IPS-18c (cell line): Measurements from ENCODE around the gene GJB3.
"Not testable (repeated sequence)": the region's sequence is repeated elsewhere in the genome, so short reads cannot be mapped to it uniquely, and the experiment has no call there.

ENCODE experiments used
- H3K4me3 ChIP-seq: 2 replicates; pipeline ENCODE4 v1.7.0; 2013; ENCODE audit warnings: low read depth, mild to moderate bottlenecking, low read length, moderate library complexity; ENCODE audit not compliant: insufficient read depth
- H3K9me3 ChIP-seq: one replicate; pipeline ENCODE4 v1.6.1; 2013; ENCODE audit warnings: mild to moderate bottlenecking, low read length, moderate library complexity; ENCODE audit not compliant: control insufficient read depth, insufficient read depth

The GJB3 gene

DNA sequence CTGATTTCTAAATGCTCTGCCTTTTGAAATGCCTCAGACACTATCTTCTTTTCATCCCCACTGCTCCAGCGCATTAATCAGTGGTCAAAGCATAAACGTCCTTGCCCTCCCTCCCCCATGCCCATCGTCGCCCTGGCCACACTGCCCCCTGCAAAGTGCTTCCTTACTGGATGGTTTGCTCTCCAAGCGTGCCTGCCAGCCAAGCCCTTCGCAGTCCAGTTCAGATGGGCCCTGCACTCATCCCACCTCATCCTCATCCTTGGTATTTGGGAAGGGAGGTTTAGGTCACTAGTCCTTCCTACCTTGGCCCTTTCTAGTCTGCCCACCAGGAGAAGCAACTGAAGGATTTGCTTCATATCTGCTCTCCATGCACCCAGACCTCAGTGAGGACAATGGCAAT lies 14.9 kb downstream of the GJB3 start:
- H3K4me3 ChIP-seq: no peak overlapping the region
- H3K9me3 ChIP-seq: no peaks in the 10 kb centered on the region

DNA sequence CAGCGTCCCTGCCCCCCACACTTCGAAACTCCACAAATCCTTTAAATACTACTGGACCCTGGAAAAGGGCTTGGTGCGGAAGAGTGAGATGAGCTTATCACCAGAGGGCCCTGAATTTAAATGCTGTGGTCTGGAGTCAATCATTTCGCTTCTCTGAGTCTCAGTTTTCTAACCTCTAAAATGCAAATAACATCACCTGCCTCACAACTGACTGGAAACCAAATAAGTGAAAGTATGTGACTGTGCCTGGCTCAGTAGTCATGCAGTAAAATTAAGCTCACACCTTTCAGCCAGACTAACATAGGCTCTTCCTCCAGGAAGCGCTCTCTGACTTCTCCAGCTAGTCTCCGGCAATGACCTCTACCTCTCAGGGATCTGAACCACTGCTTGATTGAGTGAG lies 16.0 kb downstream of the GJB3 start:
- H3K4me3 ChIP-seq: no peak overlapping the region
- no peaks in the 10 kb centered on the region for H3K9me3 ChIP-seq

DNA sequence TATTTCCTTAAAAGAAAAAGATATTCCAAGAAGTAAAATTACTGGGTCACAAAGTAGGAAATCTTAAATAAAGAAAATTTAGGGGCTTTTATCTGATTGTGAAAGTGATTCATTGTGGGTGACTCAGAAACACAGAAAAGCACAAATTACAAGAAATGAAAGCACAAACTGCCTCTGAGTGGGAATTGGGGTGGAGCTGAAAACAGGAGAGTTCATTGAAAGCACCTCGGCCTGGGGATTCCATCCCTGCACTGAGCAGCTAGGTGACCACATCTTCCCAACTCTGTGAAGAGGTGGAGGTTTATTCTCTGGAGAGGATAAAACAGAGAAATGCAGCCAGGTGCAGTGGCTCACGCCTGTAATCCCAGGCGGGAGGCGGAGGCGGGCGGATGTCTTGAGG lies 19.2 kb downstream of the GJB3 start:
- Histone ChIP-seq H3K9me3 (peaks cover 2% of the 10 kb centered on the region), H3K4me3 (no peak overlapping the region)

DNA sequence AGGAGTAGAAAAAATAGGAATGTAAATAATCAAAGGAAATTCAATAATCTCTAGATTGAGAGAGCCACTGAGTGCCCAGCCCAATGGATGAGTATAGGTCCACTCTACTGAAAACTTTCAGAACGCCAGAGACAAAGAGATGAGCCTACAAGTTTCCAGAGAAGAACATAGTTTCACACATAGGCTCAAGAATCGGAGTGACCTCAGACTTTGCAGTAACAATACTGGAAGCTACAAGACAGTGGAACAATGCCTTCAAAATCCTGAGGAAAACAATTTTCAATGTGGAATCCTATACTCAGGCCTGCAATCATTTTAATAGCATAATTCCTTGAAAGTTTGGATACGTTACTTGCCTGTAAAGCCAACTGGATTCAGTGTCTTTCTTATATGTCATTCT lies 22.8 kb downstream of the GJB3 start:
- H3K9me3 ChIP-seq: peaks cover 2% of the 10 kb centered on the region
- no peak overlapping the region for H3K4me3 ChIP-seq

DNA sequence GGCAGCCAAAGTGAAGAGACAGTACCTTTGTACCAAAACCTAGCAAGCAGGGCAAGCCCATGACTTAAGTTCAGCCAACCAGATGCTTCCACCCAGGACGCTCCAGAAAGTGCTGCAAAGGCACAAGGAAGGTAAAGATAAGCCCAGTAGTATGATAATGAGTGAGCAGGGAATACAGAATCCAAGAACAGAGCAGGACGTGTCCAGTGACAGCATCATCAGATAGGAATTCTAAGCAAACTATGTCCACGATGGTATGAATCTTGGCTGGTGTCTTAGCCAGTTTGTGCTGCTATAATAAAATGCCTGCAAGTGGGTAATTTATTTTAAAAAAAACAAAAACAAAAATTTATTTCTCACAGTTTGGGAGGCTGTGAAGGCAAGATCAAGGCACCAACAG lies 25.4 kb downstream of the GJB3 start:
- Histone ChIP-seq H3K9me3 (peaks cover 2% of the 10 kb centered on the region), H3K4me3 (no peak overlapping the region)

DNA sequence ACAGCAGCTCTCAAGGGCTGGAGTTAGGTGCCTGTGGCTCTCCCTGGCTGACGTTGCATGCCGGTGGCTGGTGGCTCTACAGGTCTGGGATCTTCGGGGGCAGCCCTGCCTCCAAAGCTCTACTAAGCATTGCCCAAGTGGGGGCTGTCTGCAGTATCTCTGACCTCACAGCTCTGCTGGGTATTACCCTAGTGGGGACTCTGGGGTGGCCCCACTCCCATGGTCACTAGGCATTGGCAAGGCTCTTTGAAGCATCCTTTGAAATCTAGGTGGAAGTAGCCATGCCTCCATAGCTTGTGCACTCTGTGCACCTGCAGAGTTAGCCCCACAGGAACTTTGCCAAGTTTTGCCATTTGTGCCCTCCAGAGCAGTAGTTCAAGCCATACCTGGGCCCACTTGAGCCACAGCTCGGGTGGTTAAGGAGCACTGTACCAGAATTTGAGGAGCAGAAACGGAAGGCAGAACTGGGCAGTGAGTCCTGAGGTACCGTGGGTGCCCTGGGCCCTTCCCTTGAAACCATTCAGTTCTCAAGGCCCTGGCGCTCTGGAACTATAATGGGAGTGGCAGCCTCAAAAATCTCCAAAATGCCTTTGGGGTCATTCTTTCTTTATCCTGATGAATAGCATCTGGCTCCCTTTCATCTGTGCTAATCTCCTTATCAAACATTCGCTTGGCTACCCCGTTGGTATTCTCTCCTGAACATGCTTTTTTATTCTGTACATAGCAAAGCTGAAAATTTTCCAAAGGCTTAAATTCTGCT lies 27.2 kb downstream of the GJB3 start:
- Histone ChIP-seq H3K9me3 (peaks cover 2% of the 10 kb centered on the region), H3K4me3 (no peak overlapping the region)

DNA sequence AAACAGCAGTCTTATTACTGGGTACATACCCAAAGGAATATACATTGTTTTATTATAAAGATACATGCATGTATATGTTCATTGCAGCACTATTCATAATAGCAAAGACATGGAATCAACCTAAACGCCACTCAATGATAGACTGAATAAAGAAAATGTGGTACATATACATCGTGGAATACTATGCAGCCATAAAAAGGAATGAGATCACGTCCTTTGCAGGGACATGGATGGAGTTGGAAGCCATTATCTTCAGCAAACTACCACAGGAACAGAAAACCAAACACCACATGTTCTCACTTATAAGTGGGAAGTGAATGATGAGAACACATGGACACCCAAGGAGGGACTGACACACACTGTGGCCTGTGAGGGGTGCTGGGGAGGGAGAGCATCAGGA lies 29.8 kb downstream of the GJB3 start:
- H3K4me3 ChIP-seq, H3K9me3 ChIP-seq: not testable (repeated sequence)

DNA sequence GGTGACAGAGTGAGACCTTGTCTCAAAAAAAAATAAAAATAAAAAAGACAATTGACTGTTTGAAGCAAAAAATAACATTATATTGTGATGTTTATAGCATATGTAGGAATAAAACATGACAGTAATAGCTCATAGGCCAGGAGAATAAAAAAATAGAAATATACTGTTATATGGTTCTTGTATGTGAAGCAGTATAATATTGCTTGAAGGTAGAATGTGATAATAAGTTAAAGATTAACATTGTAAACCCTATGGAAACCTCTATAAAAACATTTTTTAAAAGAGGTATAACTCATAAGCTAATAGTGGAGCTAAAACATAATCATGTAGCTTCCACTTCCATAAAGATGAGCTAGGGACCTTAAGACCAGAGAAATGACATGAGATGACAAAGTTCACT lies 35.3 kb downstream of the GJB3 start:
- Histone ChIP-seq H3K4me3 (no peak overlapping the region), H3K9me3 (no peaks in the 10 kb centered on the region)

DNA sequence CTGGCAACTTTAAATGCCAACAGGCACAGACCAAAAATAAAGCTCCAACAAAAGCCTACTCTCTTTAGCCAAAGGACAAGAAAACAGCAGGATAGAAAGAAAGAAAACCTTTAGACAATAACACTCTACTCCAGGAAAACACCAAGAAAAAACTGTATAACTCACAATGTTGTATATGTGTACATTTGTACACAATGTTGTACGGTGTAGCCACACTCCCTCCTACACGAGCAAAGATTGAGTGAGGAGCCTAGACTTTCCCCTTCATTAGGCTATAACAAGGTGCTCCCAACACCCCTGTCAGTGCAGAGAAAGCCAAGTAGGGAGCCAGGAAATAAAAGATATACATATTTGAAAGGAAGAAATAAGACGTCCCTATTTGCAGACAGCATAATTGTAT lies 35.8 kb downstream of the GJB3 start:
- Histone ChIP-seq H3K9me3 (no peaks in the 10 kb centered on the region), H3K4me3 (no peak overlapping the region)

DNA sequence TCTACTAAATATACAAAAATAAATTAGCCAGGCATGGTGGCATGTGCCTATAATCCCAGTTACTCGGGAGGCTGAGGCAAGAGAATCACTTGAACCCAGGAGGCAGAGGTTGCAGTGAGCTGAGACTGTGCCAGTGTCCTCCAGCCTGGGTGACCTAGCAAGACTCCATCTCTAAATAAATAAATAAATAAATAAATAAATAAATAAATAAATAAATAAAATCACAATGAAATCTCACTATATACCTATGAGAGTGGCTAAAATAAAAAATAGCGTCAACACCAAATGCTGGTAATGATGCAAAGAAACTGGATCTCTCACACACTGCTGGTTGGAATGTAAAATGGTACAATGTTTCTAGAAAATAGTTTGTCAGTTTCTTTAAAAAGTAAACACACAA lies 37.8 kb downstream of the GJB3 start:
- not testable (repeated sequence) for H3K9me3 ChIP-seq, H3K4me3 ChIP-seq

DNA sequence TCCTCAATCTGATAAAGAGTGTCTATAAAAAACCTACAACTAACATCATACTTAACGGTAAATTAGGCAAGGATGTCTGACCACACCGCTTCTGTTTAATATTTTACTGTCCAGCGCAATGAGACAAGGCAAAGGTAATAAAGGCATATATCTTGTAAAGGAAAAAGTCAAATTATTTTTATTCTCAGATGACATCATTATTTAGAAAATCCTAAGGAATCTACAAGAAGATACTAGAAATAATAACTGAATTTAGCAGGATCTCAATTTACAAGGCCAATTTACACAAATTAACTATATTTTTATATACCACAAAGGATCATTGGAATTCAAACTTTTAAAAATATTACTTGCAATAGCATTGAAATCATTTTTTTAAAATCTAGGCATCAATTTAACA lies 41.2 kb downstream of the GJB3 start:
- H3K9me3 ChIP-seq: no peaks in the 10 kb centered on the region
- no peak overlapping the region for H3K4me3 ChIP-seq

DNA sequence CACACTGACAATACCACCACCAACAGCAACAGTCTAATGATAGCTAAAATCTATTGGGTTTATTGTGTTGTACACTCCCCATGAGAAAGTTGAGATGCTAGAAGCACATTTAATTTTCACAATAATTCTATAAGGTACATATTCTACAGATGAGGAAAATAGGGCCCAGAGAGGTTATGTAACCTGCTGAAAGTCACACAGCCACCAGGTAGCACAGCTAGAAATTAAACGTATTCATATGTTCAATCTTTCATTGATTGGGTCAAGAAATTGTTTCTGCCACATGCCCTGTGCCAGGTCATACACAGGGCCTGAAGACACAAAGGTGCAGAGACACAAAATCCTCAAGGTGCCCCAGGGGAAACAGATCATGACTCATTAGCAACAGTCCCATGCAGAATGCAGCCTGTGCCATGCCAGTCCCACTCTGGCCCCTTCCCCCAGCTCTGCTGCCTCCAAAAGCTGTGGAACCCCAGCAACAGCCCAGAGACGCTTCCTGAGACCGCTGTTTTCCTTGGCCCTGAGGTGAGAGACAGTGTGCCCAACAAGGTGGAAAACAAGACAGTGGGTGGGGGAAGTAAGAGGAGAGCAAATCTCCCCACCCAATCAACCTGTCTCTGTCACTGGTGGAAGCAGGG lies 43.9 kb downstream of the GJB3 start:
- no peaks in the 10 kb centered on the region for H3K9me3 ChIP-seq
- H3K4me3 ChIP-seq: no peak overlapping the region

DNA sequence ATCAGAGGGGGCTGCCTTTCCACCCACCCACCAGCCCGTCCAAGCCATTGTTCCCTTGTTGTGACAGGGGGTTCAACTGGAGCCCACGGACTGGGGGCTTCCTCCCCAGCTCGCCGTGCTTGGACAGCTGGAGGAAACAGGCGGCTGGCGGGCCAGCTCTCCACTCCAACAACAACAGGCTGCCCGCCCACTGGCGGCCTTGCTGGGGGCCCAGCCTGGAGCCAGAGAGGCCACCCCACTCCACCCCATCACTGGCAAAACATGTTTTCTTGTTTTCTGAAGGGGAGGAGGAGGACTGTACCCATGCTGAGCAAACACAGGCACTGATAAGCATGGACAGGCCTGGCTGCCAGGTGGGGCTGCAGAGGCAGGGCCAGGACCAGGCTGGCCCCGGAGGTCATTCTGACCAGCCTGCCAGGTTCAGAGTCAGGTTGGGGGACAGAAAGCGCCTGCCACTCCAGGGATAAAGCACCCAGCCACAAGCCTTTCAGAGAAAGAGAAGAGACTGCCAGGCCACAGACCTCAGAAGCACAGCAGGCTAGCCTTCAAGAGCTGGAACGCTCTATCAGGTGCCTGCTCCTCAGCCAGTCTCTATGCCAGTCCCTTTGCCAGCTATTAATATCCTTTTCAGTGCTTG lies 44.6 kb downstream of the GJB3 start:
- no peak overlapping the region for H3K4me3 ChIP-seq
- no peaks in the 10 kb centered on the region for H3K9me3 ChIP-seq

DNA sequence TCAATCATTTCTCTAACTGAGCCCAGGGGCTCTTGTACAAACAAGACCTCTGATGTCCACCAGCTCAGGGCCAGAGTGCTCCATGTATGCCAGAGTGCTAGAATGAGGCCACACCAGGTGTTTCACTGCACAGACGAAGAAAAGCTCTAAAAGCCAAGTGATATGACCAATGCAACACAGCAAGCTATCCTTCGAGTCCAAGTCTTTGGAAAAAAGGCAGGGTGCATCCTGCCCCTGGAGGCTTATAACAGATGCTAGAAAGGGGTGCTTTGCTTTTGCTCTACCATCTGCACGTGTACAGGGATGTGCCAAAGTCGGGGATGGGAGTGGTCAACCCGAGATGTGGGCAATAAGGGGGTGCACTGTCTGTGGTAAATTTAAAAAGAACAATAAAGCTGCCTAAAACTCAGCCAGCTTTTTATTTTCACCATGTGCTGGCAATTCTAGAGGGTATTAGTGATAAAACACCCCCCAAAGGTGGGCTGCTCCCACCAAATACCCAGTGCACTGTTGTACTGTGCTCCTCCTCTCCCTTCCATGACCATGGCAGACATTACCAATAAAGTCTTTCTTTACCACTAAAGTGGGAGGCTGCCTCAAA lies 46.4 kb downstream of the GJB3 start:
- H3K9me3 ChIP-seq: no peaks in the 10 kb centered on the region
- no peak overlapping the region for H3K4me3 ChIP-seq

DNA sequence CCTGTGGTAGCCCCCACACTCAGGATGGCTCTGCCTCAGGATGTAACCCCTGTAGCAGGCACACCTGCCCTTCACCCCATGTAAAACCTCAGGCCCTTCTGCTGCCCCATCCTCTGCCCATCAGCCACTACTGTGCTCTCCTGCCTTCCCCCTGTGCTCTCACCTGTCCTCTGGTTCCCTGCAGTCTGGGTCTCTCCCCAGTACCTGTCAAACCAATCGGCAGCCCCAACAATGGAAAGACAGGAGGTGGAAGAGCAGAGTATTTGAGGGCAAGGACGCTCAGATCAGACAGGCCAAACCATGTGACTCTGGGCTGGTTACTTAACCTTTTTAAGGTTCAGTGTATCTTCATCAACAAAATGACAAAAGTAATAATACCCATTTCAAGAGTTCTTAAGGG lies 47.6 kb downstream of the GJB3 start:
- no peaks in the 10 kb centered on the region for H3K9me3 ChIP-seq

DNA sequence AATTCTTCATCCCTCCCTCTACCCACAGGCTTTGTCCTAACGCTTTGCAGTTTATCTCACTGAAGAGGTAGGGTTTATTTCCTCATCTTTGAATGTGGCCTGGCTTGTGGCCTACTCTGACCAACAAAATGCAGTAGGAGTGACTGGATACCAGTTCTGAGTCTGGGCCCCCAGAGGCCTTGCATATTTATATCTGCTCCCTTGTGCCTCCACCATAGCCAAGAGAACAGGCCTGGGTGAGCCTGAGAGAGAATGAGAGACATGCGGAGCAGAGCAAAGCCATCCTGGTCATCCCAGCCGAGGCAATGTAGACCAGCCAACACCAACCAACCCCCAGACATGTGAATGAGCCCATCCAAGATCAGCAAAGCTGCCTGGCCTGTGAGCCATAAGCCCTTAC lies 48.2 kb downstream of the GJB3 start:
- Histone ChIP-seq H3K4me3 (no peak overlapping the region), H3K9me3 (no peaks in the 10 kb centered on the region)

More for the DNA sequence above, 47.6 kb downstream of the GJB3 start:
- no peak overlapping the region for H3K4me3 ChIP-seq

DNA sequence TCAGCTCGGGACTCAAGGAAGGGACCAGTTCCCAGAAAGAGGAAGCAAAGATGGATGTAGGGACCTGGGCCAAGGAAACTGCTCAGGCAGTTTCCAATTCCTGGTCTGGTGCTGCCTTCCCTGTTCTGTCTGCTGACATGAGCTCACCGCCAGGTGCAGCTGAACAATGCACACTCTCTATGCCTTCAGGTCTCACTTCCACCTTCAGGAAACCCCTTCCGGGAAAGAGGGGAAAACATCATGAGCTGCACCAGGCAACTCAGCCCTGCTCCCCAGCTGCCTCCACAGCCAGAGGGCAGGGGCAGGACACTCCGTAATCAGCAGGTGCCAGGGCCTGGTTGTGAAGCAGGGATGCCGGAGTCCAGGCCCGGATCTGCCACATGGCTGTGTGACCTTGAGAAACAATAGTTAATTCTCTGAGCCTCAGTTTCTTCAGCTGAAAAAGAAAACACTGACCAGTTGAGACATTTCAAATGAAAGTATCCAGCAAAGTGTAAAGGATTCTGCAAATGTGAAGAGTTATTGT lies 50.8 kb downstream of the GJB3 start:
- H3K9me3 ChIP-seq: no peaks in the 10 kb centered on the region

DNA sequence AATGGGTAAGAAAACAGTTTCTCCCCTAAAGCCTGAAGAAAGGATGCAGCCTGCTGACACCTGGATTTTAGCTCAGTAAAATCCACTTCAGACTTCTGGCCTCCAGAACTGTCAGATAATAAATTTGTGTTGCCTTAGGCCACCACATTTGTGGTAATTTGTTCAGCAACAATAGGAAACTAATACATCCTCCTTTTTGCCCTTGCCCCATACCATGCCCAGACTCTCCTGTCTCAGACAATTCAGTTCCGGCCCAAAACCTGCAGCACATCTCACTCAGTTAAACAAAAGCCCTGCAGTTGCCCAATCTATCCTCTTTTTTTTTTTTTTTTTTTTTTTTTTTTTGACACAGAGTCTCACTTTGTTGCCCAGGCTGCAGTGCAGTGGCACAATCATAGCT lies 52.7 kb downstream of the GJB3 start:
- H3K9me3 ChIP-seq: no peaks in the 10 kb centered on the region
- no peak overlapping the region for H3K4me3 ChIP-seq

More for the DNA sequence above, 50.8 kb downstream of the GJB3 start:
- no peak overlapping the region for H3K4me3 ChIP-seq
